IPS-18c (cell line): Measurements from ENCODE around the gene CHTF18.

Source experiments
- H3K4me3 ChIP-seq: 2 replicates; pipeline ENCODE4 v1.7.0; 2013; ENCODE audit warnings: low read depth, mild to moderate bottlenecking, low read length, moderate library complexity; ENCODE audit not compliant: insufficient read depth
- H3K9me3 ChIP-seq: one replicate; pipeline ENCODE4 v1.6.1; 2013; ENCODE audit warnings: mild to moderate bottlenecking, low read length, moderate library complexity; ENCODE audit not compliant: control insufficient read depth, insufficient read depth

The CHTF18 gene

GRCh38 chr16:842711-843560, 54.5 kb downstream of the CHTF18 start:
- H3K9me3 ChIP-seq, result peaks cover 2% of the 10 kb centered on the region
- H3K4me3 ChIP-seq, result no peak overlapping the region

- Histone ChIP-seq H3K9me3 (peaks cover 2% of the 10 kb centered on the region), H3K4me3 (no peak overlapping the region)
These were observed 55.4 kb downstream of the CHTF18 start for GRCh38 chr16:843771-844170.

- H3K9me3 ChIP-seq, result peaks cover 7% of the 10 kb centered on the region
- H3K4me3 ChIP-seq, result no peak overlapping the region
These were observed 56.4 kb downstream of the CHTF18 start for GRCh38 chr16:844638-845350.

- Histone ChIP-seq H3K4me3 (no peak overlapping the region), H3K9me3 (peaks cover 13% of the 10 kb centered on the region)
These were observed 56.9 kb downstream of the CHTF18 start for GRCh38 chr16:845351-845745.

GRCh38 chr16:847151-847550, 58.7 kb downstream of the CHTF18 start:
- H3K9me3 ChIP-seq, result peaks cover 19% of the 10 kb centered on the region
- H3K4me3 ChIP-seq, result no peak overlapping the region
